Measurements from ENCODE around the gene LDB2.

The LDB2 gene

DNA sequence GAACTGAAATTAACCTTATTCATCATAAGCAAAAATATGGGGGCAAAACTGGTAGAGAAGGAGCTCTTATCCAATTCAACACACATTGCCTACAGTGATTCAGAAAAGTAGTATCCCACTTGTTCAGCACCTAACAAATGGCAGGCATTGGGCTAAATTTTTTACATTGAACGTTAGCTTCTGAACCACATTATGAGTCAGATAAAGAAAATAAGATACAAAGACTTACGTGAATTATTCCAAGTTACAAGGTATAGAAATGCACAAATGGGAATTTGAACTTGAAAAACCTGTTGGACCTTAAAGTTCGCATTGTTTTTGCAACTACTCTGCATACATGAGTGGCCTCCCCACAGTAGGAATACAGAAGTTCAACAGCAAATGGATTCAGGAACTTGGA is 210.6 kb downstream of the LDB2 start:
- no peak overlapping the region for H3K9ac ChIP-seq (ENCODE audit: low read length)
- no peak overlapping the region for H3K4me2 ChIP-seq (ENCODE audit: low read depth, low read length)
- H2AFZ ChIP-seq (ENCODE audit: low read length): no peak overlapping the region
- H3F3A ChIP-seq (ENCODE audit: insufficient read depth, low read length): no peaks in the 10 kb centered on the region
- H3K9me2 ChIP-seq (replicated peaks; ENCODE audit: insufficient read depth, low read length): no peaks in the 10 kb centered on the region
- DNase-seq: no peak
- H3K36me3 ChIP-seq (replicated peaks; ENCODE audit: insufficient read depth, low read length): no peaks in the 10 kb centered on the region
- TF ChIP-seq, protein P1, sequence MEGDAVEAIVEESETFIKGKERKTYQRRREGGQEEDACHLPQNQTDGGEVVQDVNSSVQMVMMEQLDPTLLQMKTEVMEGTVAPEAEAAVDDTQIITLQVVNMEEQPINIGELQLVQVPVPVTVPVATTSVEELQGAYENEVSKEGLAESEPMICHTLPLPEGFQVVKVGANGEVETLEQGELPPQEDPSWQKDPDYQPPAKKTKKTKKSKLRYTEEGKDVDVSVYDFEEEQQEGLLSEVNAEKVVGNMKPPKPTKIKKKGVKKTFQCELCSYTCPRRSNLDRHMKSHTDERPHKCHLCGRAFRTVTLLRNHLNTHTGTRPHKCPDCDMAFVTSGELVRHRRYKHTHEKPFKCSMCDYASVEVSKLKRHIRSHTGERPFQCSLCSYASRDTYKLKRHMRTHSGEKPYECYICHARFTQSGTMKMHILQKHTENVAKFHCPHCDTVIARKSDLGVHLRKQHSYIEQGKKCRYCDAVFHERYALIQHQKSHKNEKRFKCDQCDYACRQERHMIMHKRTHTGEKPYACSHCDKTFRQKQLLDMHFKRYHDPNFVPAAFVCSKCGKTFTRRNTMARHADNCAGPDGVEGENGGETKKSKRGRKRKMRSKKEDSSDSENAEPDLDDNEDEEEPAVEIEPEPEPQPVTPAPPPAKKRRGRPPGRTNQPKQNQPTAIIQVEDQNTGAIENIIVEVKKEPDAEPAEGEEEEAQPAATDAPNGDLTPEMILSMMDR (IDR thresholded peaks at IDR 0.05; ENCODE audit: low read length): no peak
- TF ChIP-seq EZH2 (optimal IDR thresholded peaks at IDR 0.05; ENCODE audit: low read depth, low read length) (no peak), EZH2phosphoT487 (IDR thresholded peaks at IDR 0.05; ENCODE audit: low read length) (no peak)
- H3K27me3 ChIP-seq (replicated peaks; ENCODE audit: insufficient read depth, low read length): no peaks in the 10 kb centered on the region
- no peaks in the 10 kb centered on the region for H4K20me1 ChIP-seq (ENCODE audit: insufficient read depth, low read length)
- no peaks in the 10 kb centered on the region for H3K4me1 ChIP-seq (ENCODE audit: low read length)
- no peaks in the 10 kb centered on the region for H3K79me2 ChIP-seq (ENCODE audit: low read length)
- no peak overlapping the region for H3K4me3 ChIP-seq (ENCODE audit: low read length)
- H3K27ac ChIP-seq (ENCODE audit: low read length): no peak overlapping the region
- no peaks in the 10 kb centered on the region for H3K9me3 ChIP-seq (replicated peaks; ENCODE audit: insufficient read depth, low read length)

DNA sequence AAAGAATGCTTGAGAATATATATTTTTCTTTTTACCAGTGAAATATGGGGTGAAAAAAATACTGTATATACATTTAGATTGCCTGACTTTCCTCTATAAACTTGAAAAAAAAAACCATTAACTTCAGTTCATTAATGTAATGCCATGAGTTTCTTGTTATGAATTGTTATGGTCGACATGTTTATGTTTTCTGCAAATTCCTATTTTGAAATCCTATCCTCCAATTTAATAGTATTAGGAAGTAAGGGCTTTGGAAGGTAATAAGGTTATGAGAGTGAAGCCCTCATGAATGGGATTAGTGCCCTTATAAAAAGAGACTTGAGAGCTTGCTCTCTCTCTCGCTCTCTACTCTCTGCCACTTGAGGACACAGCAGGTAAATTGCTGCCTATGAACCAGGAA is 211.4 kb downstream of the LDB2 start:
- H3K27ac ChIP-seq (ENCODE audit: low read length): no peak overlapping the region
- no peak overlapping the region for H3K9ac ChIP-seq (ENCODE audit: low read length)
- H3K4me1 ChIP-seq (ENCODE audit: low read length): no peaks in the 10 kb centered on the region
- no peak for TF ChIP-seq EZH2phosphoT487 (IDR thresholded peaks at IDR 0.05; ENCODE audit: low read length)
- TF ChIP-seq, protein P1 (IDR thresholded peaks at IDR 0.05; ENCODE audit: low read length): no peak
- TF ChIP-seq EZH2 (optimal IDR thresholded peaks at IDR 0.05; ENCODE audit: low read depth, low read length): no peak
- no peak overlapping the region for H2AFZ ChIP-seq (ENCODE audit: low read length)
- no peaks in the 10 kb centered on the region for H3F3A ChIP-seq (ENCODE audit: insufficient read depth, low read length)
- no peaks in the 10 kb centered on the region for H3K36me3 ChIP-seq (replicated peaks; ENCODE audit: insufficient read depth, low read length)
- H3K9me3 ChIP-seq (replicated peaks; ENCODE audit: insufficient read depth, low read length): no peaks in the 10 kb centered on the region
- no peak overlapping the region for H3K4me2 ChIP-seq (ENCODE audit: low read depth, low read length)
- no peaks in the 10 kb centered on the region for H4K20me1 ChIP-seq (ENCODE audit: insufficient read depth, low read length)
- DNase-seq: no peak
- no peaks in the 10 kb centered on the region for H3K27me3 ChIP-seq (replicated peaks; ENCODE audit: insufficient read depth, low read length)
- H3K79me2 ChIP-seq (ENCODE audit: low read length): no peaks in the 10 kb centered on the region
- H3K9me2 ChIP-seq (replicated peaks; ENCODE audit: insufficient read depth, low read length): no peaks in the 10 kb centered on the region
- H3K4me3 ChIP-seq (ENCODE audit: low read length): no peak overlapping the region

DNA sequence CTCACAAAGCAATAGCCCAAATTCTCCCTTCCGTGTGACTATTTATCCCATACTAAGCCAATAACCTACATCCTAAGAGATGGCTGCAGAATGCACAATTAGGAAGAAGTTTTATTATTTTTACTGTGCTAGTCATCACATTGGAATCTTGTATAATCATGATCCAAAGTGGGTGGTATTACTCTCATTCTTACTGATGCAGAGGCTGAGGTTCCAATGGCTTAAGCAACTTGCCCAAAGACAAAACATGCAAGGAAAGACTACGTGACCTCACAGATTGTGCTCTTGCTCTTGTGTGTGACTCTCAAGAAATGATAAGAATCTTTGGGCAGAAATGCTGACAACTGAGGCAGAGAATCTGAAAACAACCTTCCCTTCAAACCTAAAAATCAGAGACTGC is 212.2 kb downstream of the LDB2 start:
- H3K9me3 ChIP-seq (replicated peaks; ENCODE audit: insufficient read depth, low read length): no peaks in the 10 kb centered on the region
- no peaks in the 10 kb centered on the region for H4K20me1 ChIP-seq (ENCODE audit: insufficient read depth, low read length)
- no peak overlapping the region for H3K4me3 ChIP-seq (ENCODE audit: low read length)
- TF ChIP-seq EZH2phosphoT487 (IDR thresholded peaks at IDR 0.05; ENCODE audit: low read length): no peak
- no peaks in the 10 kb centered on the region for H3F3A ChIP-seq (ENCODE audit: insufficient read depth, low read length)
- no peaks in the 10 kb centered on the region for H3K36me3 ChIP-seq (replicated peaks; ENCODE audit: insufficient read depth, low read length)
- H3K9ac ChIP-seq (ENCODE audit: low read length): no peak overlapping the region
- no peak overlapping the region for H3K27ac ChIP-seq (ENCODE audit: low read length)
- H3K9me2 ChIP-seq (replicated peaks; ENCODE audit: insufficient read depth, low read length): no peaks in the 10 kb centered on the region
- H3K79me2 ChIP-seq (ENCODE audit: low read length): no peaks in the 10 kb centered on the region
- H3K27me3 ChIP-seq (replicated peaks; ENCODE audit: insufficient read depth, low read length): no peaks in the 10 kb centered on the region
- H2AFZ ChIP-seq (ENCODE audit: low read length): no peak overlapping the region
- no peak overlapping the region for H3K4me2 ChIP-seq (ENCODE audit: low read depth, low read length)
- H3K4me1 ChIP-seq (ENCODE audit: low read length): no peaks in the 10 kb centered on the region
- DNase-seq: no peak

DNA sequence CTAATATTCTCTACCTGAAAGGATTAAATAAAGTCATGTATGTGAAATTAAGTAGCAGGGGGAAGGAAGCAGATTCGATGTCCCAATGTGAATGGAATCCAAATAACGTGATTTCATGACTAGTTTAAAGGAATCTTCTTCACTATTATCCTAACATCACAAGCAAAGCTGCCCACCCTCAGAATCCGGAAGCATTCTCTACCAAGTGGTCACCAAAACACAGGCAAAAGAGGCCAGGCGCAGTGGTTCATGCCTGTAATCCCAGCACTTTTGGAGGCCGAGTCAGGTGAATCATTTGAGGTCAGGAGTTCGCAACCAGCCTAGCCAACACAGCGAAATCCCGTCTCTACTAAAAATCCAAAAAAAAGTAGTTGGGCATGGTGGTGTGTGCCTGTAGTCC is 212.9 kb downstream of the LDB2 start:
- no peaks in the 10 kb centered on the region for H4K20me1 ChIP-seq (ENCODE audit: insufficient read depth, low read length)
- no peaks in the 10 kb centered on the region for H3K27me3 ChIP-seq (replicated peaks; ENCODE audit: insufficient read depth, low read length)
- H3F3A ChIP-seq (ENCODE audit: insufficient read depth, low read length): no peaks in the 10 kb centered on the region
- H3K27ac ChIP-seq (ENCODE audit: low read length): no peak overlapping the region
- no peak overlapping the region for H3K4me3 ChIP-seq (ENCODE audit: low read length)
- DNase-seq: no peak
- no peak overlapping the region for H2AFZ ChIP-seq (ENCODE audit: low read length)
- H3K79me2 ChIP-seq (ENCODE audit: low read length): no peaks in the 10 kb centered on the region
- H3K4me2 ChIP-seq (ENCODE audit: low read depth, low read length): no peak overlapping the region
- no peaks in the 10 kb centered on the region for H3K4me1 ChIP-seq (ENCODE audit: low read length)
- TF ChIP-seq EZH2 (optimal IDR thresholded peaks at IDR 0.05; ENCODE audit: low read depth, low read length) (no peak), EZH2phosphoT487 (IDR thresholded peaks at IDR 0.05; ENCODE audit: low read length) (no peak)
- TF ChIP-seq, protein P1 (IDR thresholded peaks at IDR 0.05; ENCODE audit: low read length): no peak
- H3K9ac ChIP-seq (ENCODE audit: low read length): no peak overlapping the region
- no peaks in the 10 kb centered on the region for H3K36me3 ChIP-seq (replicated peaks; ENCODE audit: insufficient read depth, low read length)
- no peaks in the 10 kb centered on the region for H3K9me2 ChIP-seq (replicated peaks; ENCODE audit: insufficient read depth, low read length)
- H3K9me3 ChIP-seq (replicated peaks; ENCODE audit: insufficient read depth, low read length): no peaks in the 10 kb centered on the region

Measured in MM.1S (cell line).